ENCODE measurements around the gene RPS2.

- TF ChIP-seq CTCF (IDR thresholded peaks at IDR 0.05) (no peak), POLR2A (IDR thresholded peaks at IDR 0.05) (no peak), POLR2AphosphoS5 (IDR thresholded peaks at IDR 0.05) (no peak)
Observed at GRCh38 chr16:1915732-1916639, 48.6 kb downstream of the RPS2 start.
